Stimulated activated CD8-positive, alpha-beta memory T cell treated with anti-CD3 and anti-CD28 coated beads, Interleukin-7, amount 100 ng/mL, for 1 hour (primary cell): Measurements from ENCODE around the gene SNAI1.
"Not testable (repeated sequence)": the region's sequence is repeated elsewhere in the genome, so short reads cannot be mapped to it uniquely, and the experiment has no call there.

Experiments used
- DNase-seq, 2 donors: peaks; one replicate each; pipeline ENCODE4 v3.0.0-alpha.2; 2020; ENCODE audit warnings: low read depth in 2 of 2

The SNAI1 gene

DNA sequence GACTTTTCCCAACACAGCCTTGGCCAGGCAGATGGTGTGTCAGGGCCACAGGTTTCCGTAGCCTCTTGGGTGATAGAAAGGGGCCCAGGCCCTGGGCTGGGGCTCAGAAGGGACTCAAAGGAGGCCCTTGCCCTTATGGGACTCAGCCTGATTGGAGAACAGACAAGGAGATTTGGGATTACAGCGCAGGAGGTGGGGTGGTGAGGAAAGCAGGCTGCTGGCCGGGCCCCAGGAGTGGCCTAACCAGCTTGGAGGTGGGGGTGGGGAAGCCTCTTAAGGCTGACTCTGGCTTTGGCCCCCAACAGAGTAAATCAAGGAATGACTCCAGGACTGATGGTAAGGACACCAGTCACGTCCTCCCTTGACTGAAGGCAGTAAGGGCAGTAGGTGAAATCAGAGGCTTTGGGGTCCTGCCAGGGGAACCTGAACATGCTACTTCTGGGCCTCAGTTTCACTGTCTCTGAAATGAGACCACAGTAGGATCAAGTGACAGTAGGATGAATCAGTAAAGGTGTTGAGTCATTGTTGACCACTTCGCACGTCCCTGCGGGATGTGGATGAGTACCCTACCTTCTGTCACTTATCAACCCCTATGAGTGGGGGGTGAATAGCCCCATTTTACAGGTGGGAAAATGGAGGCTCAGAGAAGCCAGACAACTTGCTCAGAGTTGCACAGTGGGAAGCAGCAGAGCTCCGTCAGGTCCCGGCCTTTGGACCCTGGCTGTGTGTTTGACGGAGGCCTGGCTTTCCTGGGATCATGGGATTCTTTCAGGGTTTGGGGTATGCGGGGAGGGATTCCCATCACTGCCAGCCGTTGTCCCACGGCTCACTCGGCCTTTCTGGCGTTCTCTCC, 4.5 kb downstream of the SNAI1 start:
- no peak for DNase-seq

DNA sequence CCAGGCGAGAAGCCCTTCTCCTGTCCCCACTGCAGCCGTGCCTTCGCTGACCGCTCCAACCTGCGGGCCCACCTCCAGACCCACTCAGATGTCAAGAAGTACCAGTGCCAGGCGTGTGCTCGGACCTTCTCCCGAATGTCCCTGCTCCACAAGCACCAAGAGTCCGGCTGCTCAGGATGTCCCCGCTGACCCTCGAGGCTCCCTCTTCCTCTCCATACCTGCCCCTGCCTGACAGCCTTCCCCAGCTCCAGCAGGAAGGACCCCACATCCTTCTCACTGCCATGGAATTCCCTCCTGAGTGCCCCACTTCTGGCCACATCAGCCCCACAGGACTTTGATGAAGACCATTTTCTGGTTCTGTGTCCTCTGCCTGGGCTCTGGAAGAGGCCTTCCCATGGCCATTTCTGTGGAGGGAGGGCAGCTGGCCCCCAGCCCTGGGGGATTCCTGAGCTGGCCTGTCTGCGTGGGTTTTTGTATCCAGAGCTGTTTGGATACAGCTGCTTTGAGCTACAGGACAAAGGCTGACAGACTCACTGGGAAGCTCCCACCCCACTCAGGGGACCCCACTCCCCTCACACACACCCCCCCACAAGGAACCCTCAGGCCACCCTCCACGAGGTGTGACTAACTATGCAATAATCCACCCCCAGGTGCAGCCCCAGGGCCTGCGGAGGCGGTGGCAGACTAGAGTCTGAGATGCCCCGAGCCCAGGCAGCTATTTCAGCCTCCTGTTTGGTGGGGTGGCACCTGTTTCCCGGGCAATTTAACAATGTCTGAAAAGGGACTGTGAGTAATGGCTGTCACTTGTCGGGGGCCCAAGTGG, 5.3 kb downstream of the SNAI1 start:
- DNase-seq, result no peak

DNA sequence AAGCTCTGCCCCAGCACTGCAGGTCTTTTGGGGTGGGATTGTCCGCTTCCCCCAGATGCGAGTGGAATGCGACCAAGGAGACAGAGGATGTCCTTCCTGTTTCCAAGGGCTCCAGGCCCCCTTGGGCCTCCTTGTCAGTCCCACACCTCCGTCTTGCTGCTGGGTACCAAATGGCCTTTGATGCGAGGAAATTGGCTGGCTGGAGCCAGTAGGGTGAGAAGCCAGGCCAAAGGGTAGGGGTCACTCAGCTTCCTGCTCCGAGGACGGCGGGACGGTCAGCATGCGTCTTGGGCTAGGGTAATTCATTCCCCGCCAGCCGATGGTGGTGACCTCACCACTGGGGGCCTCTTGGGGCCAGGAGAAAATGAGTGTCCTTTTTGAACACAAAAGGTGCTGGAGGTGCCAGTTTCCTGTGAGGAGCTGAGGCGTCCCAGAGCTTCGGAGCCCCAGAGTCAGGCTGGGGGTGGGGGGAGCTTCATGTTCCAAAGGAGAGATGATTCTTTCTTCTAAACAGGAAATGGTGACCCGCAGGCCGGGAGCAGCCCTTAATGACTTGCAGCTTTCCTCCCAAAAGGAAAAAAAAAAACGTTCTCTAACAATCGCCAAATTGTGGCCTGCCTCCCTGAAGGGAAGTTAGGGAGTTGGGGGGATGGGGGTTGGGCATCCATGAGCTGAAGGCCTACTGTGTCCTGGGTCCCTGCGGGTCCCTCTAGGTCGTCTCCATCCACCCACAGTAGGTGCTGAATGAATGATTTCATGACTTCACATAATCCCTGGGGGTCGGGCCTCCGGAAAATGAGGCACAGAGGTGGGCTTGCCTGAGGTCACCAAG, 6.7 kb downstream of the SNAI1 start:
- no peak for DNase-seq

DNA sequence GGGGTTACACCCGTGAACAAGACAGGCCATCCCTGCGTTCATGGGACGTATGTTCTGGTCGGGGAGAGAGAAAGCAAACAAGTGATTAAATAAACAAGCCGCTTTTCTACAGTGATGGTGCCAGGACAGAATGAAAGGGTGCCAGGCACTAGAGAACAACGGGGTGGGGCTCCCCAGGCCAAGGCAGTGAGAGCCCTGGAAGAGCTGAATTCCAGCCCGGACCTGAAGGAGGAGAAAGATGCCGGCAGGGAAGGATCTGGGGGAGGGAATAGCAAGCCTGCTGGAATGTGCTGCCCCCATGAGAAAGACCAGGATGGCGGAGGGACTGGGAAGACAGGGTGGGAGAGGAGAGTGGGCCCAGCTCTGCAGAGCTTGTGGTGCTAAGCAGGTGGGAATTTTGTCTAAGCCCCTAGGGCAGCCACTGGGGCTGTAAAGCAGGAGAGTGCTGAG, 7.5 kb downstream of the SNAI1 start:
- no peak for DNase-seq

DNA sequence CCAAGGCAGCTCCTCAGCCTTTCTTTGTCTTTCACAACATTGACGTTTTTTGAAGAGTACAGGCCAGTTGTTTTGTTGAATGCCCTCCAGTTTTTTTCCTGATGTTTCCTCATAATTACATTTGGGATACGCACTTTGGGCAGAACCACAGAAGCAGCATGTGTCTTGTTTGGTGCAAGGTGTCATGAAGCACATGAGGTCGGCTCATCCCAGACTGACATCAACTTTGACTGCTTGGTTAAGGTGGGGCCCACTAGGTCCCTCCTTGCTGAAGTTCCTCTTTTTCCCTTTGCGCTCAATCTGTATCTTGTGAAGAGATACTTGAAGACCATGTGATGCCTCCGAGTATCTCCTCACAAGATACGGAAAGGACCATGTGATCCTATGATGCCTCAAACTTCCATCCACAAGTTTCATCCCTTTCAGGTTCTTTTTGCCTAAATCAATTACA, 10.5 kb downstream of the SNAI1 start:
- DNase-seq, result no peak

DNA sequence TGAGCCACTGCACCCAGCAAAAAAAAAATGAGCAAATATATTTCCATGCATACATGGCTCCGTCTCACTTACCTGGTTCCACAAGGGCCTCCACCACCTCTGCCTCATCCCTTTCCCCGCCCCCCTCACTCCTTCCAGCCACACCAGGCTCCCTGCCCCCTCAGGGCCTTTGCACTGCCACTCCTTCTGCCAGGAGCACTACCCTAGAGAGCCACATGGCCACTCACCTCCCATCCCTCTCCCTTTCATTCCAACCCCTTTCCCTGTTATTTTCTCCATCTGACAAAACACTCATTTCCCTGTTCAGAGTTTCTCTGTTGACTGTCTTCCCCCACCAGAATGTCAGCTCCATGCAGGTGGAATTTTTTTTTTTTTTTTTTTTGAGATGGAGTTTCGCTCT, 12.8 kb downstream of the SNAI1 start:
- DNase-seq, result no peak

DNA sequence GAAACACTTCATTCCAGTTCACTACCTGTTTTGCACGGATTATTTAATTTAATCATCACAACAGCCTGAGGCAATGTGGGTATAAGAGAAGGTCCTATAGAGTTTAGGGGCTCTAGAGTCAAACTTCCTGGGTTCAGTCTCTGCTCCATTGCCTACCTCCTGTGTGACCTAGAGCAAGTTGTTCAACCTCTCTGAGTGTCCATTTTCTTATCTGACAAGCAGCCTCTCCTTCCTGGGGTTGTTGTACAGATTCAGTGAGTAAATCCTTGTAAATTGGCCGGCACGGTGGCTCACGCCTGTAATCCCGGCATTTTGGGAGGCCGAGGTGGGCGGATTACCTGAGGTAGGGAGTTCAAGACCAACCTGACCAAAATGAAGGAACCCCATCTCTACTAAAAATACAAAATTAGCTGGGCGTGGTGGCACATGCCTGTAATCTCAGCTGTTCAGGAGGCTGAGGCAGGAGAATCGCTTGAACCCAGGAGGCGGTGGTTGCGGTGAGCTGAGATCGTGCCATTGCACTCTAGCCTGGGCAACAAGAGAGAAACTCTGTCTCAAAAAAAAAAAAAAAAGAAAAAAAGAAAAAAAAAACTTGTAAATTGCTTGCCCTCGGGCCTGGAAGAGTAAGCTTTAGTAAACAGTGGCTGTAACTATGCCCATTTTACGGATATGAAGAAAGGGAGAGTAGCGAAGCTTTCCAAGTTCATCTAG, 15.9 kb downstream of the SNAI1 start:
- not testable (repeated sequence) for DNase-seq

DNA sequence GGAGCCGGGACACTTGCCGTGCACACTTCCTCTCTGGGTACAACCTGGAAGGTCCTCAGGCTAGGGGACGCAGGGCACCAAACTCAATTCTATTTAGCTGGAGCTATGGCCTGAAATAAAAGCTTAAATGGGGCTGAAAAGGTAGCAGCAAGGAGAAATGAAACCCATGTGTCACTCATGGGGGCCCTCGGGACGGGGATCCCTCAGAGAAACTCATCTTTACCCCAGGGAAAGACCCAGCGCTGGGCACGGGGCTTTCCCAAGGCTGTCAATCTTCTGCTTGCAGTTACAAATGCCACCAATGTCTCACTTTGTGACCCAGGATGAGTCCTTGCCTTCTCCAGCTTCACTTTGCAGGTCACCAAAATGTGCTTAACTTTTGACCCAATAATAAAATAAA, 16.5 kb downstream of the SNAI1 start:
- DNase-seq, result no peak

DNA sequence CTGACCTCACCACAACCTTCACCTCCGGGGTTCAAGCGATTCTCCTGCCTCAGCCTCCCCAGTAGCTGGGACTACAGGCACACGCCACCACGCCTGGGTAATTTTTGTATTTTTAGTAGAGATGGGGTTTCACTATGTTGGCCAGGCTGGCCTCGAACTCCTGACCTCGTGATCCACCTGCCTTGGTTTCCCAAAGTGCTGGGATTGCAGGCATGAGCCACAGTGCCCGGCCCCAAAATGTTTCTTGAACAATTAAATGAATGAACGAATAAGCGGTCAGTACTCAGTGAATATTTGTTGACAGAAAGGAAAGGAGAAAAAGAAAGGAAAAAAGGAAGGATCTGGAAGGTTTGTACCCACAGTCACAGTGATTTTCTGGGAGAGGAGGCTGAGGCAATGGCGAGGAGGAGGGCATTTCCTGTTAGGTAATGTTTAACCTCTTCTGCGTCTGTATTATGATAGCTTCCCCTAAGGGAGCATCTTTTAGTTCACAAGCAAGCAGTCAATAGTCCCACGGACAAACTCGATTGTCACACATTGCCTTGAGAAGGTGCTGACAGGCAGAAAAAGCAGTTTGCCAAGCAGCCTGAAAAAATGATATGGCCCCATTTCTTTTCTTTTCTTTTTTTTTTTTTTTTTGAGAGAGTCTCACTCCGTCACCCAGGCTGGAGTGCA, 17.9 kb downstream of the SNAI1 start:
- DNase-seq, result not testable (repeated sequence)

DNA sequence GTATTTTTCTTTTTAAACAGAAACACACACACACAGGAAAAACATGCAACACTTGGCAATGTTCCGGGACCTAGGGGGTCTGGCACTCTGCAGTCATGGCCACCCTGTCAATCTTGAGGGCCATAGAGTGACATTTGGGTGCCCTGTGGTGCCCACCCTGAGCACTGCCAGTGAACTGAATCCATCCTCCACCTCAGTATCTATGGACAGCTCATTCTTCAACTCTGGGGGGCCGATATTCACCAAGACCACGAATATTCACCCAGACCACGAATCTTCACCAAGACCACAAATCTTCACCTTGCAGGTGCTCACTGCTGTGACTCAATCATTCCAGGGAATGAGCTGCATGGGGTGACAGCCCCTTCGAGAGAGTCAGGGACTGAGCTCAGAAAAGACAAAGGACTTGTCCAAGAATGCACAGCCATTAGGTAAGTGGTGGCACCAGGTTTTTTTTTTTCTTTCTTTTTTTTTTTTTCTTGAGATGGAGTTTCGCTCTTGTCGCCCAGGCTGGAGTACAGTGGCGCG, 19.1 kb downstream of the SNAI1 start:
- no peak for DNase-seq

DNA sequence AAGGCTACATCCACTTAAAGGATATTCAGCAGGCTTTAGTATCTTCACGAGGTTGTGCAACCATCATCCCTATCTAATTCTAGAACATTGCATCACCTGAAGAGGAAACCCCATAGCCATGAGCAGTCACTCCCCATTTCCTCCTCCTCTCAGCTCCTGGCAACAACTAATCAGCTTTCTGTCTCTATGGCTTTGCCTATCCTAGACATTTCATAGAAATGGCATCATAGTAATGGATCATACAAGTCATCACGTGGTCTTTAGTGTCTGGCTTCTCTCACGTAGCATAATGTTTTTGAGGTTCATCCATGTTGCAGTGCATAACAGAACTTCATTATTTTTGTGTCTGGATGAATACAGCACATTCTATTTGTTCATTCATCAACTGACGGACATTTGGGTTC, 20.5 kb downstream of the SNAI1 start:
- DNase-seq, result no peak

DNA sequence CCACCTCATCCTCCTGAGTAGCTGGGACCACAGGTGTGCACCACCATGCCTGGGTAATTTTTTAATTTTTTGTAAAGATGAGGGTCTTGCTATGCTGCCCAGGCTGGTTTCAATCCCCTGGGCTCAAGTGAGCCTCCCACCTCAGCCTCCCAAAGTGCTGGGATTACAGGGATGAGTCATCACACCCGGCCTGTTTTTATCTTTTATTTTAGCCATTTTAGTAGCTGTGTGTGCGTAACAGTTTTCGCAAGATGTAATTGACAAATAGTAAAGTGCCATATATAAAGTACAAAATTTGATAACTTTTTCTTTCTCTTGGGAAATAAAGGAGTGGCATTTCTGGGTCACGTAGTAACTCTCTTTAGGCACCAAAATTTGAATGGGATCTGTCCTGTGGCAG, 21.4 kb downstream of the SNAI1 start:
- DNase-seq, result no peak

DNA sequence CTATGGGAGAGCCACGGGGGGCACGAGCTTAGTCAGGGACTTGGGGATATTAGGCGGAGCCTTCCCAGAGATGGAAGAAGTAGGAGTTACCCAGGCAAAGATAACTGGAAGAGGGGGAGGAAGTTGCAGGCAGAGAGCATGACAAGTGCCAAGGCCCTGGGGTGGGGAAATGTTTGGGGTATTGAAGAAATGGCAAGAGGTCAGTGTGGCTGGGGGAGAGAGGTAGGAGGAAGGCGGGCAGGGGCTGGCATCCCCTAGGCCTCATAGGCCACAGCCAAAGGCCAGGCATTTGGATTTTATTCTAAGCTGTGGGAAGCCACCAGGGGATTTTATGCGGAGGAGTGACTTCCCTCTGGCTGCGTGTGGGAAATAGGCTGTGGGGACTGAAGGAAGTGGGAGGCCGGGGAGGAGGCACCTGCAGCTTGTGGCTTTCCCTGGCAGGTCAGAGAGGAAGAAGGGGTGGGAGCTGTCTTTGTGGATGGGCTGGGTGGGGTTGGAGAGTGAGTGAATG, 22.7 kb downstream of the SNAI1 start:
- no peak for DNase-seq

DNA sequence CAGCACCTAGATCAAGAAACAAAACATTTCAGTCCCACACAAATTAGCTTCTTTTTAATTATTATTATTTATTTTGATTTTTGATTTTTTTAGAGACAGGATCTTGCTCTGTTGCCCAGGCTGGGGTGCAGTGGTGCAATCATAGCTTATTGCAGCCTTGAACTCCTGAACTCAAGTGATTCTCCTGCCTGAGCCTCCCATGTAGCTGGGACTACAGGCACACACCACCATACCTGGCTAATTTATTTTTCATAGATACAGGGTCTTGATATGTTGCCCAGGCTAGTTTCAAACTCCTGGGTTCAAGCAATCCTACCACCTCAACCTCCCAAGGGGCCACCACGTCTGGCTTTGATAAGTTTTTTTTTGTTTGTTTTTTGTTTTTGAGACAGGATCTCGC, 24.6 kb downstream of the SNAI1 start:
- no peak for DNase-seq

DNA sequence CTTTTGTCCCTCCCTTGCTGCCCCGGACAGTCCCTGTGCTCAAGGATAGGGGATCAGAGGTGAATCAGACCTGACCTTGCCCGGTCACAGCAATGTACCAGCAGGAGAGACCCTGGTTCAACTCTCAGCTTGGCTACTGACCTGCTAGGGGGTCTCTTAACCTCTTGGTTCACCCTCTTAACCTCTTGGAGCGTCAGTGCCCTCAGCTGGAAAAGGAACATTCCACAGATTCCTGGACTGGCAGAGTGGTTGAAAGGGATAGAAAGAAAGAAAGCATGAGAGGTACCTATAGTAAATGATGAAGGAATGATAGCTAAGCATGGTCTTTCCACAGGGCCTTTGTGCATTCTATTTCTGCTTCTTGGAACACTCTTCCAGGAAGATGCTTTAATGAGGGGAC, 25.2 kb downstream of the SNAI1 start:
- DNase-seq, result no peak

DNA sequence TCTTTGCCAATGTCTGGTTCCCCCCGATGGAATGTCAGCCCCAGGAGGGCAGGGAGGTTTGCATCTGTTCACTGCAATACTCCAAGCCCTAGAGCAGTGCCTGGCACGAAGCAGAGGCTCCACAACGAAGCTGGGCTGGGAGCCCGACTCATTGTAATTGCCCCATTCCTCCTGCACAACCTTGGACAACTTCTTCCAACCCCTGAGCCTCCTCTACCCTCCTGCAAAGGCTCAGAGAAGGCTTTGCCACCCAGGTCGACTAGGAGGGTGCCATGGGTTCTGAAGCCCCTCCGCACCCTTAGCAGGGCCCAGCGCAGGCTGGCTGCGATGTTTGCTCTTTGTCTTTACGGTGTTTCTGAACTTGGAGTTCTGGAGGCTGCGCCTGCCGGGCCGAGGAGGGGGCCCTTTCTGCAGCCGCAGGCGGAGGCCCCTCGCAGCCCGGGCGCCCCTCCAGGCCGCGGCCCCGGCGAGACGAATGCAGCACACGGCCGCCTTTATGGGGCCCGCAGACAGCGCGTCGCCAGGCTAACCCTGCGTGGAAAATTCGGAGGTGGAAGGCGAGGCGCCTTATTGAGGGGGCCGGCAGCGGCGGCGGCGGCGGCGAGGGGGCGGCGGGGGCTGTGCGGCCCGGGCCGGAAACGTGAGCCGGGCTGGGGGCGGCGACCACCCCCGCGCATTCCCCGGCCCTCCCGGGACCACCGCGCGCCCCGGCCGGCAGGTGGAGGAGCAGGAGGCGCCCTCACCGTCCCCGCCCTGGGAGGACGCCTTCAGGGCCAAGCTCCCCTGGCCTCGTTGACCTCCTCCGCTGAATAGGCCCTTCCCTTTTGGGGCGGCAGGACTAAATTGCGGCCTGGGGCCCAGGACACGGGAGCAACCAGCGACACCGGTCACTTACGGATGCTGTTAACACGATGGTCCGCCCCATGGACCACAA, 27.0 kb downstream of the SNAI1 start:
- DNase-seq, result no peak

DNA sequence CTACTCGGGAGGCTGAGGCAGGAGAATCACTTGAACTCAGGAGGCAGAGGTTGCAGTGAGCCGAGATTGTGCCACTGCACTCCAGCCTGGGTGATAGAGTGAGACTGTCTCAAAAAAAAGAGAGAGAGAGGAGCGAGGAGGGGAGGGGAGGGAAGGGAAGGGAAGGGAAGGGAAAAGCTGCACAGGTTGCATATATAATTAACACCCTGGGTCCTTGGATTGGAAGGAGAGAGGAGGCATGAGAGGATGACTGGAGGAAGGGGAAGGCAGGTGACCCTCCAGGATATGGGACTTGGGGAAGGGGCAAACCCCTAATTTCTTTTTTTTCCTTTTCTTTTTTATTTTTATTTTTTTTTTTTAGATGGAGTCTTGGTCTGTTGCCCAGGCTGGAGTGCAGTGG, 28.8 kb downstream of the SNAI1 start:
- not testable (repeated sequence) for DNase-seq

DNA sequence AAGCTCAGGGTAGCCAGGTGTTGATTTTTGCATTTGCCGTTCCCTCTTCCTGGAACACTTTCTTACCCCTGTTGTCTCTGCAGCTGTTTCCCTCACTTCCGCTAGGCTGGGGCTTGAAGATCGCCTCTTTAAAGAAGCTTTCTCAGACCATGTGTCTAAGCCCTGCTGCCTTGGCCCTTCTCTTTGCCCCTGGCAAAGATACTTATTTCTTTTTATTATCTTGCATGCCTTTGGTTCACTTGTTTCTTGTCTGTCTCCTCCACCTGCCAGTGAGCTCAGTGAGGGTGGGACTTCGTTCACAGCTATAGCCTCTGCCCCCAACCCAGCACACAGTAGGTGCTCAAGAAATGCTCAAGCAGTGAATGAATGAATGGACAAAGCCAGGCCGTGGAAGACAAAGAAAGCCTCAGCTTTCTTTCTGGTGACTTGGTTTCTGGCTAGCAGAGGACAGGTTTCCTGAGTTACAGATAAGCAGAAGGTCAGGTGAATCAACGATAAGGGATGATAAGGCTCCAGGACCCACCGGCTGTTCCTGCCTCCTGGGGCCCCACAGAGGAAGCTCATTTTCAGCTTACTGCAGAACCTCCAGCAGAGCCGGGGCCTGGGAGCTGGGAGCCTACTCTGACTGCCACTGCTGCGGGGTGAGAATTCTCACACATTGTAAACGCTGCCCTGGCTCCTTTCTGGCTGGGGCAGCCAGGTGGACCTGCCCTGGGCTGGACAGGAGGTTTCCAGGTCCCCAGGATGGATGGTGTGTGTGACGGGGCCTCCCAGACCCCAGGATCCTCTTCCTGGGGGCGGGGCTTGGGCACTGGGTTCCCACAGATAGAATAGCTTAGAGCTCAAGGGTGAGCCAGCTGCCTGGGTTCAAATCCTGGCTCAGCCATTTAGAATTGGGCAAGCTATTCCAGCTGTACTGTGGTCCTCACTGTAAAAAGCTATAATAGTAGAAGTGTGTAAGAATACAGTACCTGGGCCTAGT, 29.8 kb downstream of the SNAI1 start:
- no peak for DNase-seq
